ENCODE measurements around the gene ZNF157. TPM values are rescaled to one million over a fixed set of nuclear protein-coding genes. Genes with fewer than 3 reads are reported as not detected.
"Not testable (repeated sequence)": the region's sequence is repeated elsewhere in the genome, so short reads cannot be mapped to it uniquely, and the experiment has no call there.

The ZNF157 gene
- not detected in 2 replicates for total RNA-seq (2014; rRNA removed; shearing (Covaris generic))
- polyA plus RNA-seq (2015; cell fraction: cytosol; rRNA removed) = not detected in 2 replicates
- not detected in 2 replicates for polyA plus RNA-seq (2015; cell fraction: nucleus; rRNA removed)

GRCh38 chrX:47370278-47370677 lies at the start of gene ZNF157:
TSS of gene ZNF157 (plus strand) at chrX:47370578. CDS start at chrX:47370669, 91 bp downstream.
- DNase-seq (ENCODE audit: low read depth) = no peak

DNA sequence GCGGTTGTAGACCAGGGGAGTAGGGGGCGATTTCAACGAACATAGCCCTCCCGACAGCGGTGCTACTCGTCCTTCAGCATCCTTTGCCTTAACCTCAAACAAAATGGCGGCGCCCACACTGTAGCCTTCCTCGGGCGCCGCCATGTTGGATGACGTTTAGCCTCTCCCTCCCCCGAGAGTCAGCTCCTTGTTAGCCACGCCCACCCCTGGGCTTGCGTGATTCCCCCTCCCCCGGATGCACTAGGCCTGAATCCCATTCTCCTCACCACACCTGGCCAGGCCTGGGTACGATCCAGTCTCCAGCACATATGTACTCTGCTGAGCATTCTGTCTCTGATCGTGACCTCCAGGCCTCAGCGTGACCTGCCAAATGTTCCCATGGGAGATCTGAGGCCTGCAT lies 49.0 kb upstream of the ZNF157 start:
- DNase-seq (ENCODE audit: low read depth) = no peak

DNA sequence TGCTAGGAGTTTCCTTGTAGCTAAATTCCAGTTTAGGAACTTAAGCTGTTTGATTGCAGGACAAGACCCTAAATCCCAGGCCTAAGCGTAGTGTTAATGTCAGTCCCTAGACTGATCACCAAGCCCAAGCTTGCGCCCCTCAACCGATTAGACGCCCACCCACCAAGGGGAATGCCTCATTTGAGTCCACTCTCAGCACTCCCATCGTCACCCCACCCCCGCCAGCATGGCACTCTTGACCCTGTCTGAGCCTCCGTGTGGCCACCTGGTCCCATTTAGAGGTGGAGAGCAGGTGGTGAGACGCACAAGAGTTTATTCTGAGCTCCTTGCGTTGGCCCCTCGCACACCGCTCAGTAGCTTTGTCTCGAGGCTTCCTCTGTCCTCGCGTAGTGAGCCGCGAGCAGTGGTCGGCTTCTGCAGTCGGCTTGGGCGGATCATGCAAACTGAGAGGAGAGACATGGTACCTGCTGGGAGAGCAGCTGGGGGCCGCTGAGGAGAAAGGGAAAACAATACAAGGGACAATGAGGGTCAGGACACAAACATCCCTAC lies 48.5 kb upstream of the ZNF157 start:
- no peak for DNase-seq (ENCODE audit: low read depth)

GRCh38 chrX:47327902-47328301 lies 42.5 kb upstream of the ZNF157 start:
- no peak for DNase-seq (ENCODE audit: low read depth)

GRCh38 chrX:47332729-47333128 lies 37.6 kb upstream of the ZNF157 start:
- DNase-seq (ENCODE audit: low read depth) = not testable (repeated sequence)

DNA sequence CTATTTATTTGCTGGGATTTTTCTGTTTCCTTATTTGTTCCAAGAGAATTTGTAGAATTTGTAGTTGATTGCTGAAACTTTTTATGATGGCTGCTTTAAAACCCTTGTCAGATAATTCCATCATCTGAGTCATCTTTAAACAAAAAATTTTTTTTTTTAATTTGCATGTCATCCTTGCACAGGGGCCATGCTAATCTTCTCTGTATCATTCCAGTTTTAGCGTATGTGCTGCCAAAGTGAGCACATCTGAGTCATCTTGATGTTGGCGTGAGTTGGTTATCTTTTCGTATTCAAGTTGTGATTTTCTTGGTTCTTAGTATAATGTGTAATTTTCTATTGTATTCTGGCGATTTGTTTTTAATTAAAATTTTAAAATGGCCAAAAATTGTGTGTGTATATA lies 18.7 kb upstream of the ZNF157 start:
- DNase-seq (ENCODE audit: low read depth) = peak; percentile 1

DNA sequence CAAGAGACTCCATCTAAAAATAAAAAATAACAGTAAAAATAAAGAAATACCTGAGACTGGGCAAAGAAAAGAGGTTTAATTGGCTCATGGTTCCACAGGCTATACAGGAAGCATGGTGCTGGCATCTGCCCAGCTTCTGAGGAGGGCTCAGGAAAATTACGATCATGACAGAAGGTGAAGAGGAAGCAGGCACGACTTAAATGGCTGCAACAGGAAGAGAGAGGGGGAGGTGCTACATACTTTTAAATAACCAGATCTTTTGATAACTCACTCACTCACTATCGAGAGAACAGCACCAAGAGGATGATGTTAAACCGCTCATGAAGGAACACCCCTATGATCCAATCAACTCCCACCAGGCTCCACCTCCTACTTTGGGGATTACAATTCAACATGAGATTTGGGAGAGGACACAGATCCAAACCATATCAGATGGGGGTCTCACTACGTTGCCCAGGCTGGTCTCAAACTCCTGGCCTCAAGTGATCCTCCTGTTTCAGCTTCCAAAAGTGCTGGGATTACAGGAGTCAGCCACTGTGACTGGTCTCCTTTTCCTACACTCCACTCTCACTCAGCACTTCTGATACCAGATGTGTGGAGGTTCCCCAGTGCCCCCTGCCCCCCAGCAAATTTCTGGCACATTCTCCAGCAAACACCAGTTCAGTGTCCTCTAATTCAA lies 11.9 kb upstream of the ZNF157 start:
- no peak for DNase-seq (ENCODE audit: low read depth)

GRCh38 chrX:47360423-47361179 lies 9.8 kb upstream of the ZNF157 start:
- no peak for DNase-seq (ENCODE audit: low read depth)

DNA sequence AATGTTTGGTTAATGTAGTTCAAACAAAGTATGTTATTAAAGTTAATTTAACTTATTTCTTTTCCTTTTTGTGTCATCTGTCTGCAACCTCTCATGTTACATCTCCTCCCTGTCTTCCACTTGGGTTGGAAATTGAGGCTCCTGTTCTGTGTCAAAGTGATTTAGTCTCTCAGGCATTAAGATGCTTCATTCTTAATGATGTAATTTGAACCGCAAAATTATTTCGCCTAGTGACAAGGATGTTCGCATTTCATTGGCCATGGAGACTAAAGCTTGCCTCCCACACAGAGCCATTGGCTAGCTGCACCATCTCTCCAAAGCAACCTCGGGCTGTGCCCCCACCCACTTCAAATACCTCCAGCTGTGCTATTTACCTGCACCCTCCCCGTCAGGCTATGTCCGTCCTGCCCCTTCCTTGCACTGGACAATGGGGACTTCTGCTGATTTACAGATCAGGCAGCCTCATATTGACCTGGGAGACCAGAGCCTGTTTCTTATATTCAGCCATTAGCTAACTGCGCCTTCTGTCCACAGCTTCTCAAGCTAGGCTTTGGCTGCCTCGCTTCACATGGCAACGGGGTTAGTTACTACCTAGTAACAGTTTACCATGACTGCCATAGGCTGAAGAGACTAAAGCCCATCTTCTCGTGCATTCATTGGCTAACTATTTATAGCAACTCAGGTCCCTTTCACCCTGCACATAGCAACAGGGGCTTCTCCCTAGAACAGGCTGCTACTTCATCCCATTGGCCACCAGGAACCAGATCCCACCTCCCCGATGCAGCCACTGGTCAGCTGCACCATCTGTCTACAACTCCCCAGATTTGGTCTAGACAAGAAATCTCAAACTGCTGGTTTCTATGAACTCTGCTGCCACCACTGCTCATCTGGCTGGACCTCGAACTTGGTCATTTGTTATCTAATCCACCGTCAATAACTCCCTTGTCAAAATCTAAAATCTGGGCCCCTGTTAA lies 8.6 kb upstream of the ZNF157 start:
- peak; percentile 56 for DNase-seq (ENCODE audit: low read depth)

GRCh38 chrX:47366041-47366722 lies 4.2 kb upstream of the ZNF157 start:
- peak; percentile 37 for DNase-seq (ENCODE audit: low read depth)

DNA sequence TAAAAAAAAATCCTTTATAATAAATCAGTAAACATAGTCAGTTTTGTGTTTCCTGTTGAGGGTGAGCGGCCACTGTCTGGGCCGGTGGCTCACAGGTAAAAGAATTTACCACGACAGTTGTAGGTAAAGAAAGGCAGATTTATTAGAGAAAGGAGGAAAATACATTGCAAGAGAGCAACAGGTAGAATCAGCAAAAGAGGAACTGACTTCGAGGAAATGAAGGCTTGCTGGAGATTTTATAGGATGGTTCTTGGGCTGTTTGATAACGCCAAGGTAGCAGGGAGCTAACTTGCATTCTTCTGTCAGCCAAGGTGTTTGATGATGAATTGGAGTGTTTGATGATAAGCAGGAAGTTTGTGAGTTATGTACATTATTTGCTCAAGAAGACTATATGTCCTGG lies 2.8 kb downstream of the ZNF157 start:
- DNase-seq (ENCODE audit: low read depth) = no peak

DNA sequence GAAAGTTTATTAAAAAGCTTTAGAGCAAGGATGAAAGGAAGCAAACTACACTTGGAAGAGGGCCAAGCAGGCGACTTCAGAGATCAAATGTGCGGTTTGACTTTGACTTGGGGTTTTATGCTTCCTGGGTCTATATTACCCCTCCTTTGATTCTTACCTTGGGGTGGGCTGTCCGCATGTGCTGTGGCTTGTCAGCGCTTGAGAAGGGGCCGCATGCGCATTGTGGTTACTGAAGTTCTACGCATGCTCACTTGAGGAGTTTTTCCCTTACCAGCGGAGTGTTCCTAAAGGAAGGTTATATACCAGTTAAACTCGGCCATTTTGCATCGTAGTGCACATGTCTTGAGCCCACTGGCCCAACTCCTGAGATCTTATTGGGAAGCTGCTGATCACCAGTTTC lies 9.9 kb downstream of the ZNF157 start:
- peak; percentile 56 for DNase-seq (ENCODE audit: low read depth)

GRCh38 chrX:47380837-47381236 lies 10.5 kb downstream of the ZNF157 start:
- DNase-seq (ENCODE audit: low read depth) = peak; percentile 49

DNA sequence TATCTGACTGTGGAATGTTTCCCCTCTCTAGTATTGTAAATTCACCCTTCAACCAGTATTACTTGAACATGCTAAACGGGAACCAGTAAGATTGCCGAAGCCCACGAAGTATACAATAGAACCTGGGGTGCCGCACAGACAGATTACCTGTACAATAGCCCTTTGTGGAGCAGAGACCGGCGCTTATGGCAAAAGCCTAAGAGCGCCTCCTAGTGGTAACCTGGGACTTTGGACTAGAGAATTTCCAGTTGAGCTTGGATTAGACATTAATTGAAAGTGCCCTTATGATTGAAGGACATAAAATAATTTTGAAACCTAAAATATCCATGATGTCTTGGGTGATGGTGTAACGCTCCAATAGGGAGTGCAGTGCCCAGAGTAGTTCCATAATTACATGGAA lies 14.1 kb downstream of the ZNF157 start:
- DNase-seq (ENCODE audit: low read depth) = peak; percentile 17

DNA sequence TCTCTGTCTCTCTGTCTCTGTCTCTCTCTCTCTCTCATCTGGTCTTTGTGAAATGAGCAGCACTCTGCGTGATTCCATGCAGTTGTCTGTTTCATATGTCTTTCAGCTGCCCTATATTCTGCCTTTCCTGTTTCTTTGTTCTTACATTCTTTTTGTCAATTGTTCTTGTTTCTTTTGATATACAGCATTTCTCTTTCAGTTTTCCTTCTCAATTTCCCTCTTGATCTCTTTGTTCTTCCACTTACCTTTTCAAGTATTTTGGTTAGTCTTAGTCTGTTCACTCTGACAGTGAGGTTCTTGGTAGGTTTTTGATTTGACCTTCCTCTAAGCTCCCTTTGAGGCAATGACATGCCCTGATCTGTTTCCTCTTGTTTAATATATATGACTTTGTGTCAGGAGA lies 20.4 kb downstream of the ZNF157 start:
- DNase-seq (ENCODE audit: low read depth) = no peak

DNA sequence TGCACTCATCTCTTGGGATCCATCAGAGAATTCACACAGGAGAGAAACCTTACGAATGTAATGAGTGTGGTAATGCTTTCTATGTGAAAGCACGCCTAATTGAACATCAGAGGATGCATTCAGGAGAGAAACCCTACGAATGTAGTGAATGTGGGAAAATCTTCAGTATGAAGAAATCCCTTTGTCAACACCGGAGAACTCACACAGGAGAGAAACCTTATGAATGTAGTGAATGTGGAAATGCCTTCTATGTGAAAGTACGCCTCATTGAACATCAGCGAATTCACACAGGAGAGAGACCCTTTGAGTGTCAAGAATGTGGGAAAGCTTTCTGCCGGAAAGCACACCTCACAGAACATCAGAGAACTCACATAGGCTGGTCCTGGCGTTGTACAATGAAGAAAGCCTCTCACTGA lies 42.8 kb downstream of the ZNF157 start:
- DNase-seq (ENCODE audit: low read depth) = no peak

DNA sequence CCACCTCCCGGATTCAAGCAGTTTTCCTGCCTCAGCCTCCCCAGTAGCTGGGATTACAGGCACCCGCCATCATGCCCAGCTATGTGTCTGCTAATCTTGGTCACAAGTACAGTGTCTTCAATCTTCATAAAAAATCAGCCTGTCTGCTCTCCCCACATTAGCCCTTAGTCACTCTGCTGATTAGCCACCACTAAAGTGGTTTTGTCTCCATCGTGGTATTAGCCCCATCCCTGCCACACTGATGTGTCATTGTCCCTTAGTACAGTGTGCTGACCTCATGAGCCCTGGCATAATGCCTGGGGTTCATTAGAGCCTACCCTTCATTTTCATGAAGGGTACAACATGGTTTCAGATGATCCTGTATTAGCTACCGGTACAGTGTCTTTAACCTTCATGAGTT lies 49.9 kb downstream of the ZNF157 start:
- DNase-seq (ENCODE audit: low read depth) = no peak

DNA sequence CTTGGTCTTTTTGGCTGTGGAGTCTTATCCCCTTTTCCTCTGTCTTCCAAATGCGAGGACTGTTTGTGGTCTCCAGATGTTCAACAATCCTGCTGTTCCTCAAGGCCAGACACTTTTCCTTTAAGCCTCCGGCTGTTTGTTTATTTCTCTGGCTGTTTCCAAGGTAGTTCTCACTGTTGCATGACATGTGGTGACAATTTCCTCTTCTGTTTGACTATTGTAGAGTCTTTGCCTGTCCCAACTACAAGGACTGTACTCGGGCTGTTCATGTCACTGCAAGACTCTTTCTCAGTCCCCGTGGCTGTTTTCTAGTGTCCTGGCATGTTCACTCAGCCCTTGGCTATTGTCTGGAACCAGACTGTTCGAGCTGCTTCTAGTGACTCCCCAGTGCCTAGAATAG lies 50.6 kb downstream of the ZNF157 start:
- DNase-seq (ENCODE audit: low read depth) = no peak

DNA sequence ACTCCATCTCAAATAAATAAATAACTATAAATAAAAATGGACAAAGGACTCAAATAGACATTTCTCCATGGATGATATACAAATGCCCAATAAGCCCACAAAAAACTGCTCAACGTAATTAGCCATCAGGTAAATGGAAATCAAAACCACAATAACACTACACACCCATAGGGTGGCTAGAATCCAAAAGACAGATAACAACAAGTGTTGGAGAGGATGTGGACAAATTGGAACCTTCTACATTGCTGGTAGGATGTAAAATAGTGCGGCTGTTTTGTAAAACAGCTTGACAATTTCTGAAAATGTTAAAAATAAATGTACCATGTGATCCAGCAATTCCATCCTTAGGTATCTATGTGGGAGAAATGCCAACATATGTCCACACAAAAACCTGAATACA lies 52.1 kb downstream of the ZNF157 start:
- no peak for DNase-seq (ENCODE audit: low read depth)

GRCh38 chrX:47430925-47431324 lies 60.5 kb downstream of the ZNF157 start:
- DNase-seq (ENCODE audit: low read depth) = no peak

DNA sequence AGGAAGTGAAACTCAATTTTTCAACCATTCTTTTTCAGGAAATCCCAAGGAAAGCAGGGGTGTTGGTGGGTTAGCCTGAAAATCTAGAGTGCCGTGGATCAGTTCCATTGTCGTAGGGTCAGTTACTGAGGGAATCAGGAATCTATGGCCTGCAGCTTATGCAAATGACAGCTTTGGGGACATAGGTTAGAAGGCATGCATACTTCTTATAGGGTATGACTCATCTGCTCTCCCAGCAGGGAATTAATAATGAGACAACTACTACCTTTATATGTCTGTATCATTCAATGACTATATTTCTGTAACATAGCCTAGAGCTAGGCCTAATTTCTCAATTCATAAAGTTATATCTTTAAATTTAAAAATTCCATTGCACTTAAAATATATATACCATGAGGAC lies 76.1 kb downstream of the ZNF157 start:
- no peak for DNase-seq (ENCODE audit: low read depth)
